RWPE1 (cell line): ENCODE data around the gene HOXA3.

Experiments used
- CTCF ChIA-PET: fragments of 350-600 bp; sonication (Branson Sonifier 250); formaldehyde crosslinking; extraction: SDS; loops from one replicate; lab custom pipeline; 2021; lab: Yijun Ruan, JAX
- POLR2A ChIA-PET: fragments of 400-600 bp; formaldehyde crosslinking; extraction: SDS; loops from one replicate; lab custom pipeline; 2020; ENCODE audit warnings: antibody characterized with exemption; ENCODE audit not compliant: low non-redundant PET; lab: Yijun Ruan, JAX
- DNase-seq: peaks from one replicate; pipeline ENCODE4 v3.0.0; 2012; ENCODE audit warnings: low spot score
- H3K27ac ChIP-seq: fragments of 450-650 bp; 2 replicates; pipeline ENCODE4 v1.5.1; 2017
- CTCF ChIP-seq: fragments of 450-650 bp; conservative IDR thresholded peaks from 2 replicates; pipeline ENCODE4 v1.5.1; 2017; ENCODE audit warnings: low read depth, mild to moderate bottlenecking

HOXA3 gene

DNA sequence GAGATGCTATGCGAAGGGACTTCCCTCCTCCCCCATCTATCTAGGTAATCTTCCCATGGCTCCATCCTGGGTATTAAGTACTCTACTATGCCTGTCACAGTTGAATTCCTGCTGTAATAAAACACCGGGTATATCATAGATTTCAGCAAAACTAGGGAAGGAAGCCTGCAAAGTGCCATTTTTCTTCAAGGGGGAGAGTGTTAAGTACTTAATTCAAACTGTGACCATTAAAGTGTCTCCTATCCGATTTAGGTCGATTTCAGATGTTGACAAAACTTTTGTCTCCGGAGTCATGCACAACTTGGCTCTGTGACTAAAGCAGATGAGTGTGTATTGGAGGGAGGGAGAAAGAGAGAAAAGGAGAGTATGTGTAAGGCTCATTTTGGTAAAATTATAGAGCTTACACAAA lies 26.4 kb downstream of the HOXA3 start:
- no peak for DNase-seq
- POLR2A ChIA-PET = no interaction called here
- TF ChIP-seq CTCF = no peak
- CTCF ChIA-PET = no interaction called here
- no peak overlapping the region for H3K27ac ChIP-seq

DNA sequence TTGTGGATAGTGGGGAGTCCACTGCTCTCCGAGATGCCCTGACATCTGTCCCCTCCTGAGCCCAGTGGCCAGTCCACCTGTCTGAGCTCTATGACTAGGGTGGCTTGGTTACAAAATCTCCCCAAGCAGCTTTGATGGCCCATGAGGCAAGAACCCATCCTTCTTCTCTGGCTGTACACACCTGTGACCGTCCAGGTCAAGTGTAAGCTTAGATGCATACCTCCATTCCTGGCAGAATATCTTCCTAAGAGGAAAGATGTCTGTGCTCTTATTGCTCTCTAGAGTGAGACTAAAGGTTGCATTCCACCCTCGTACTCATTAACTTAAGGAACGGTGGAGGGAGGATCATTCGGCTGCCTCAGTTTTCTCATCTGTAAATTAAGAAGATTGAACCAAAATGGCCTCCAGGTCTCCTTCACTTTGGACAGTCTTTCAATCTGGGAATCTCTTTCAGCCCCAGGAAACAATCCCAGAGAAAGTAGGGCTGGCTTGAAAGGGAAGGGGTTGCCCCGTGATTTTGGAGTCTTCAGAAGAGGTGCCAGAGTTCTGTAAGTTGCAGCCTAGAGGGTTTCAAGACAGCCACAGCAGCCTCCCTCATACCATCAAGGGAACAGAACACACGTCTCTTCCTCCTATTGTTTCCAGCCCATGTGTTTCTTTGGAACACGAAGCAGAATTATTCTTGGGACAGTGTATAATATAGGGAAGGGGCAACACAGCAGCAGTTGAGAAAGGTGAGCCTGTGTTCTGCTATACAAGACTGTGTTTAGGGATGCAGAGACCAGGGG lies 27.3 kb downstream of the HOXA3 start:
- ChIA-PET CTCF (no interaction called here), POLR2A (no interaction called here)
- H3K27ac ChIP-seq = no peak overlapping the region

GRCh38 chr7:27124096-27124901 lies 28.1 kb downstream of the HOXA3 start:
- CTCF ChIA-PET = no interaction called here
- no peak for DNase-seq
- POLR2A ChIA-PET = no interaction called here
- H3K27ac ChIP-seq = no peak overlapping the region
- TF ChIP-seq CTCF = no peak

More for the DNA sequence above, 27.3 kb downstream of the HOXA3 start:
- TF ChIP-seq CTCF = no peak
- no peak for DNase-seq

DNA sequence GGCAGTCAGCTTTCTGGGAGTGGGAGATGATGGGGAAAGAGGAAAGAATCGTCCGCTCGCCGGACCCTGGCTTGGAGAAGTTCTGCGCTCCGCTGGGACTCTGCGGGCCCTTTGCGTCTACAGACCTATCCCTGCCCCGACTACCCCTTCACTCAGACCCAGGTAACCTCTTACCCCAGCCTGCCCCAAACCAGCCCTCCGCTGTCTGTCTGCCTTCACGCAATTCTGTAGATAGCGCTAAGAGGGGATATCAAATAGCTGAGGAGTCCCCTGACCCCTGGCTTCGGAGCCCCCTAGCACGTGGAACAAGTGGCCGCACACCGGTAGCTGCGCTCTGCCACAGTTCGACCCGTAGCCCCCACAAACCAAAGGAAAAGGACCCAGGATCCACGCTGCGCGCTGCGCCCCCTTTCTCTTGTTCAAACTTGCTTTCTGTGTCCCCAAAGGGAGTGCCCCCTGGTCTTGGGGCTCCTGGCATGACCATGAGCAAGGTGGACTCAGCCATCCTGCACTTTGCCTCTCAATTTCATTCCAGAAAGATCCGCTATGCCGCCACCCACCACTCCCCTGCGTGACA lies 28.8 kb downstream of the HOXA3 start:
- DNase-seq = no peak
- no peak for TF ChIP-seq CTCF
- H3K27ac ChIP-seq = no peak overlapping the region
- ChIA-PET POLR2A (no interaction called here), CTCF (interaction anchor here (0.6 kb wide), 1 partner anchor 43 kb away, joined by 3 read pairs; no protein-coding TSS in a partner anchor)

DNA sequence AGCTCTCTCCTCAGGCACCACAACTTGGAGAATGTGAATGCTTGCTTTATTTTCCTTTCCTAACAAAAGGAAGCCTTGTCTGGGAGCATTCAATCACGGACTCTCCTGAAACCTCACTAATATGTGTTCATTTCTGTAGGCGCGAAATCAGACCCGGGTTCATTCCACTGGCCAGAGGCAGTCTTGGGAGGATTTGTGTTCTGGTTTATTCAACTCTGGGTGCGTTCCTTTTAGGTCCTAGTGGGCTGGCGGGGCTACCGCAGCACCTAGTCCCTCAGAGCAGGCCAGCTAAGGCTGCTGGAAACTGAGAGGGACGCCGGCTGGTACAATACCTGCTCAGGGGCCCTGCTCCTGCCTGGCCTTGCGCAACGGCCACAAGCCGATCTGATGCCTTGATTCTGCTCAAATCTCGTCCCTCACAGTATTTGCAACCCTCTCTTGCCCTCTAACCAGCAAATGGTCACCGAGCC lies 29.3 kb downstream of the HOXA3 start:
- DNase-seq = no peak
- ChIA-PET POLR2A (no interaction called here), CTCF (interaction anchor here (0.6 kb wide), 1 partner anchor 43 kb away, joined by 3 read pairs; no protein-coding TSS in a partner anchor)
- no peak overlapping the region for H3K27ac ChIP-seq
- no peak for TF ChIP-seq CTCF
